Spleen (tissue), 11 donors: ENCODE measurements around the gene LGI2. TPM values are rescaled to one million over a fixed set of nuclear protein-coding genes. Genes with fewer than 3 reads are reported as not detected.
A peak's percentile ranks its signal among the peaks of the same experiment; 100 is the strongest.

Experiments used
- DNase-seq: peaks from one replicate; pipeline ENCODE4 v3.0.0-alpha.2; 2020
- H3K27ac ChIP-seq, 8 donors: fragments of 200-600 bp; sonication (generic) in 7 of 8; 1 replicate in 4 of 8; 2 replicates in 4 of 8; pipeline versions ENCODE4 v1.5.0 to v1.8.0; 2016 to 2021; ENCODE audit warnings: inconsistent platforms in 4 of 8, mild to moderate bottlenecking in 4 of 8, moderate library complexity in 1 of 8
- H3K27me3 ChIP-seq, 7 donors: fragments of 200-600 bp; sonication (generic) in 6 of 7; replicated peaks in 1 of 7; 1 replicate in 4 of 7; 2 replicates in 3 of 7; pipeline versions ENCODE4 v1.5.0 to v1.8.0; 2016 to 2021; ENCODE audit warnings: inconsistent platforms in 3 of 7, mild to moderate bottlenecking in 1 of 7
- H3K36me3 ChIP-seq, 6 donors: fragments of 200-600 bp; sonication (generic) in 5 of 6; 1 replicate in 4 of 6; 2 replicates in 2 of 6; pipeline versions ENCODE4 v1.5.0 to v1.8.0; 2016 to 2021; ENCODE audit warnings: inconsistent platforms in 2 of 6
- H3K4me1 ChIP-seq, 6 donors: fragments of 200-600 bp; sonication (generic) in 5 of 6; 1 replicate in 3 of 6; 2 replicates in 3 of 6; pipeline versions ENCODE4 v1.5.0 to v1.8.0; 2016 to 2021; ENCODE audit warnings: inconsistent platforms in 3 of 6
- H3K4me3 ChIP-seq, 8 donors: fragments of 200-600 bp; sonication (generic) in 7 of 8; 1 replicate in 4 of 8; 2 replicates in 4 of 8; pipeline versions ENCODE4 v1.5.0 to v1.8.0; 2016 to 2021; ENCODE audit warnings: inconsistent platforms in 4 of 8, mild to moderate bottlenecking in 4 of 8, moderate library complexity in 2 of 8
- H3K9me3 ChIP-seq, 8 donors: fragments of 200-600 bp; sonication (generic) in 7 of 8; 1 replicate in 4 of 8; 2 replicates in 4 of 8; pipeline versions ENCODE4 v1.5.0 to v1.8.0; 2016 to 2021; ENCODE audit warnings: inconsistent platforms in 4 of 8
- POLR2A ChIP-seq, 3 donors: fragments of 450-650 bp; IDR thresholded peaks; one replicate each; pipeline ENCODE4 v1.5.1; 2017; ENCODE audit warnings: antibody characterized with exemption in 3 of 3, mild to moderate bottlenecking in 1 of 3
- POLR2AphosphoS5 ChIP-seq, 3 donors: sonication (generic); formaldehyde crosslinking; IDR thresholded peaks; one replicate each; pipeline ENCODE4 v1.5.1; 2017; ENCODE audit warnings: antibody characterized with exemption in 3 of 3
- WGBS, 5 donors: extraction: QIAGEN DNeasy Blood & Tissue Kit in 3 of 5; methylation state at CpG; one replicate each; pipeline versions ENCODE4 v1.1.5 to v1.1.7; 2013 to 2018; 5-methylcytosine and 5-hydroxymethylcytosine counted together
- intact Hi-C: fragments of 100-400 bp; cut with DNase I; formaldehyde crosslinking; loops from one replicate; pipeline ENCODE4 v1.15.0; 2023; ENCODE audit warnings: low total_unique reads
- polyA plus RNA-seq, 3 donors: library from polyadenylated mRNA; stranded (reverse); fragments of 200-250 nt; gene quantifications; one replicate each; pipeline ENCODE4 v1.2.1, GENCODE V29; 2013
- total RNA-seq, 7 donors: library from RNA; depleted of rRNA in 3 of 7; stranded (reverse); fragments of >200 nt in 3 of 7; fragmentation: NEBNext Ultra II Directional in 4 of 7; extraction: Animal tissue kit (Norgen Biotek cat#: 25700) in 4 of 7; gene quantifications; one replicate each; pipeline versions ENCODE4 v1.1.0 to v1.2.1, GENCODE V29; 2016 to 2021
- TF ChIP-seq, protein P1 (sequence below), 11 experiments: fragments of 200-600 bp in 7 of 11; fragments of 450-650 bp in 4 of 11; sonication (generic) in 4 of 11; IDR thresholded peaks in 8 of 11; conservative IDR thresholded peaks in 3 of 11; 1 replicate in 7 of 11; 2 replicates in 4 of 11; pipeline versions ENCODE4 v1.4.0 to v1.8.0; 2016 to 2021; ENCODE audit warnings: antibody characterized with exemption in 11 of 11, inconsistent platforms in 4 of 11, mild to moderate bottlenecking in 1 of 11
- donor health status: healthy with polysubstance abuse.
- donor health status: DM: no; HTN: no; CAD: no; lungs with moderate emphysema.
- donor health status: DM: no; HTN: no; CAD: no.
- donor health status: Bipolar disorder and iron deficiency.
- donor health status: healthy.
- donor health status: DM: no; HTN: no; CAD: no.
- donor health status: DM: yes; HTN: yes; CAD: no.

LGI2 gene
- total and polyA plus RNA-seq, 10 donors, result 0.17 to 2.7 (median 0.72) TPM

DNA sequence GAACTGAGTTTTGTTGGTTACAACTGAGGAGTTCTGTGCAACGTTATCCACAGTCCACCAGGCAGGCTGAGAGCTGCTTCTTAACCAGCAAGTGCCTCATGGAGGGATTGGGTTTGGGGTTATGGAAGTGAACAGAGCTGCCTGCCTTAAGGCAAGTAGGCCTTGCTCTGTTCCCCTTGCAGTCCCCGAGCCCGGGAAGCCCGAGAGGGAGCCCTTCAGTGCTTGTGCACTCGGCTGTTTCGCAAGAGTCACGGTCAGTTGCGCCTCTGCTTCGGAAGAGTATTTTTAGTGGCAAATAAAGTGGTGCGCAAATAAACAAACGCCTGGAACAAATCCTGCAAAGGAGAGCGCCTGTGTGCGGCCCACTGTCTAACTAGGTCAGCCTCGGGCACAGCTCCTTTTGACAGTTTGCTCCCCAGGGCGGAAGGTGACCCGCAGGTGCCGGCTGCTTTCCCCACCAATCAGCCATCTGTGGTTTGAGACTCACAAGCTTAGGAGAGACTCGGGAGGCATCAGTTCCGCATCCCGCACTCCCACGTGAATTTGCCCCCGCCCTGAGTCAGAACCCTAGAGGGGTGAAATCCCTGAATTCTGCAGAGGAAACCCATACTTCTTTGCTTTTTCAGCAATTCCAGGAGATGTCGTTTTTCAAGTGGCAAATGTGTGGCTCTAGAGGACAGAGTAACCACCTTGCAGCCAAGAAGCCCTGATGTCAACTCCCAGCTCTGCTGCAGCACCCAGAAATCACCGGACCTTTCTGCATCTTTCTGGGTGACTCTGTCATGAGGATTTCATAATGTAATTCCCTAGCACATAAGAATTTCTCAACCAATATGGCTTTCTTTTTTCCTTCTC is 56.8 kb downstream of the LGI2 start:
- TF ChIP-seq POLR2AphosphoS5 (IDR thresholded peaks at IDR 0.05), result no peak
- TF ChIP-seq, protein P1, sequence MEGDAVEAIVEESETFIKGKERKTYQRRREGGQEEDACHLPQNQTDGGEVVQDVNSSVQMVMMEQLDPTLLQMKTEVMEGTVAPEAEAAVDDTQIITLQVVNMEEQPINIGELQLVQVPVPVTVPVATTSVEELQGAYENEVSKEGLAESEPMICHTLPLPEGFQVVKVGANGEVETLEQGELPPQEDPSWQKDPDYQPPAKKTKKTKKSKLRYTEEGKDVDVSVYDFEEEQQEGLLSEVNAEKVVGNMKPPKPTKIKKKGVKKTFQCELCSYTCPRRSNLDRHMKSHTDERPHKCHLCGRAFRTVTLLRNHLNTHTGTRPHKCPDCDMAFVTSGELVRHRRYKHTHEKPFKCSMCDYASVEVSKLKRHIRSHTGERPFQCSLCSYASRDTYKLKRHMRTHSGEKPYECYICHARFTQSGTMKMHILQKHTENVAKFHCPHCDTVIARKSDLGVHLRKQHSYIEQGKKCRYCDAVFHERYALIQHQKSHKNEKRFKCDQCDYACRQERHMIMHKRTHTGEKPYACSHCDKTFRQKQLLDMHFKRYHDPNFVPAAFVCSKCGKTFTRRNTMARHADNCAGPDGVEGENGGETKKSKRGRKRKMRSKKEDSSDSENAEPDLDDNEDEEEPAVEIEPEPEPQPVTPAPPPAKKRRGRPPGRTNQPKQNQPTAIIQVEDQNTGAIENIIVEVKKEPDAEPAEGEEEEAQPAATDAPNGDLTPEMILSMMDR (IDR thresholded peaks at IDR 0.05 in 8 of 11, conservative IDR thresholded peaks at IDR 0.05 in 3 of 11), result no peak
- no peak for TF ChIP-seq POLR2A (IDR thresholded peaks at IDR 0.05)
- intact Hi-C loops, result no loop called here
- whole genome bisulfite sequencing, 5 donors, result 56 to 88% (median 78%) methylated on average over 22 to 24 of the region's 24 CpGs
- Histone ChIP-seq H3K4me1 (peaks cover 0 to 37% (median 6%) of the 10 kb centered on the region in 6 donors), H3K9me3 (no peaks in the 10 kb centered on the region), H3K4me3 (peak overlapping the region in 2 of 8 donors; percentile 2 to 32), H3K36me3 (no peaks in the 10 kb centered on the region), H3K27me3 (peaks cover 0 to 3% (median 0%) of the 10 kb centered on the region in 7 donors), H3K27ac (peak overlapping the region in 4 of 8 donors; percentile 3 to 75 (median 61))
- peak; percentile 85 for DNase-seq

DNA sequence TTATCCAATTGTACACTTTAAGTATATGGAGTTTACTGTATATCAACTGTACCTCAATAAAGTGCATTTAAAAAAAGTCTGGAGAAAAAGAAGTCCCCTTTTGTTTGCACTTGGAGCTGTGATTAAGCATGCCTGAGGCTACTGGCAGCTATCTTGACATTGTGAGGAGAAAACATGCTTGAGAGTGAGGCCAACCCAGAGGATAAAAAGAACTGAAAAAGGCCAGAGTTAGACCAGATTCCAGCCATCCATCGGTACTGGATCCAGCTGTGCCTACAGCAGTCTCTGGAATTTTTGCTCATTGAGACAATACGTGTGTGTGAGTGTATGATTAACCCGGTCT is 57.4 kb downstream of the LGI2 start:
- intact Hi-C loops, result no loop called here
- TF ChIP-seq, protein P1 (IDR thresholded peaks at IDR 0.05 in 8 of 11, conservative IDR thresholded peaks at IDR 0.05 in 3 of 11), result no peak
- TF ChIP-seq POLR2A (IDR thresholded peaks at IDR 0.05) (no peak), POLR2AphosphoS5 (IDR thresholded peaks at IDR 0.05) (no peak)
- Histone ChIP-seq H3K36me3 (no peaks in the 10 kb centered on the region), H3K27me3 (no peaks in the 10 kb centered on the region), H3K27ac (peak overlapping the region in 3 of 8 donors; percentile 60 to 75 (median 62)), H3K9me3 (no peaks in the 10 kb centered on the region), H3K4me3 (no peak overlapping the region), H3K4me1 (peaks cover 0 to 31% (median 4%) of the 10 kb centered on the region in 6 donors)
- 55 to 64% (median 56%) methylated on average over 3 of the region's 3 CpGs for WGBS, 5 donors
- DNase-seq, result no peak

DNA sequence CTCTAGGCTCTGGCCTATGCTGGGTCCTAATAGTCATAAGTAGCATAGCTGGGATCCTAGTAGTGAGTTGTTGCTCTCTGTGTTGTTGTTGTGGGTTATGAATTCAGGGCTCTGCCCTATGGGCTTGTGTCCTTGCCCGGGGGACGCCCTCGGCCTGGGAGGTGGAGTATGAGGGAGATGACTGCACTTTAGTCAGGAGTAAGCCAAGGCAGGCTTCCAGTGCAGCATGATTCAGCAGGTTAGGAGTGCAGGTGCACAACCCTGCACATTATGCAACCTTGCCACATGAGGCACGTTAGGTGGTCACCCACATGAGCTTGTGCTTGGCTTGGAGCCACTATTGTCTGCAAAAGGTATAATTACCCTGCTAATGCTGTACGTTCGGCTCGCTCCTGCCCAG is 59.6 kb downstream of the LGI2 start:
- no peak for DNase-seq
- Histone ChIP-seq H3K36me3 (no peaks in the 10 kb centered on the region), H3K9me3 (peaks cover 0 to 10% (median 6%) of the 10 kb centered on the region in 8 donors), H3K27me3 (no peaks in the 10 kb centered on the region), H3K4me3 (no peak overlapping the region), H3K27ac (peak overlapping the region in 3 of 8 donors; percentile 4 to 39 (median 36)), H3K4me1 (peaks cover 0 to 27% (median 2%) of the 10 kb centered on the region in 6 donors)
- no peak for TF ChIP-seq POLR2AphosphoS5 (IDR thresholded peaks at IDR 0.05)
- TF ChIP-seq, protein P1 (IDR thresholded peaks at IDR 0.05 in 8 of 11, conservative IDR thresholded peaks at IDR 0.05 in 3 of 11), result no peak
- TF ChIP-seq POLR2A (IDR thresholded peaks at IDR 0.05), result no peak
- 23 to 35% (median 30%) methylated on average over 4 to 7 of the region's 7 CpGs for WGBS, 5 donors
- intact Hi-C loops, result no loop called here

DNA sequence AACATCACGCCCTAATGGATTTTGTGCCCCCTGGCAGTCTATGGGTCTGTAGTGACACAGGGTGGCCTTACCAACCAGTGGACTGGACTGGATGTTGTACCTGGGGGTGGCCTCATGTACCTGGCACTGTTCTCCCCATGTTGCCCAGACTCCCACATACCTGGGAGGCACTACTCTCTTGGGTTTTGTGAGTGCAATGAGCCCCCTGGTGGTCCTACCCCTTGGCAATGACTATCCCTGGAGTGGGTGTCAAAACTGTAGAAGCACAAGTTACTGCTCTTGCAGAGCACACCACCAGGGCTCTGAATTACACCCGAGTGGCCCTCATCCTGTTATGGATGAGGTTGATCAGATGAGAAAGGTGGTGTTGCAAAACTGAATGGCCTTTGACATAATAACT is 60.1 kb downstream of the LGI2 start:
- Histone ChIP-seq H3K4me1 (peaks cover 0 to 21% (median 2%) of the 10 kb centered on the region in 6 donors), H3K36me3 (no peaks in the 10 kb centered on the region), H3K9me3 (peaks cover 0 to 16% (median 11%) of the 10 kb centered on the region in 8 donors), H3K27ac (no peak overlapping the region), H3K4me3 (no peak overlapping the region), H3K27me3 (no peaks in the 10 kb centered on the region)
- intact Hi-C loops, result no loop called here
- WGBS, 5 donors, result 69 to 84% (median 70%) methylated on average over 2 of the region's 2 CpGs
- DNase-seq, result no peak
- TF ChIP-seq POLR2A (IDR thresholded peaks at IDR 0.05), result no peak
- TF ChIP-seq POLR2AphosphoS5 (IDR thresholded peaks at IDR 0.05), result no peak
- TF ChIP-seq, protein P1 (IDR thresholded peaks at IDR 0.05 in 8 of 11, conservative IDR thresholded peaks at IDR 0.05 in 3 of 11), result no peak
